HT-29 (cell line): ENCODE results near the gene GTPBP4. TPM values are rescaled to one million over a fixed set of nuclear protein-coding genes. Genes with fewer than 3 reads are reported as not detected.
"Not testable (repeated sequence)": the region's sequence is repeated elsewhere in the genome, so short reads cannot be mapped to it uniquely, and the experiment has no call there.

Source experiments
- DNase-seq: peaks from one replicate; pipeline ENCODE4 v3.0.0-alpha.2; 2015; ENCODE audit warnings: low spot score
- total RNA-seq: library from RNA; depleted of rRNA; stranded (reverse); fragments of >200 nt; shearing (Covaris generic); gene quantifications from 2 replicates; pipeline ENCODE4 v1.2.3, GENCODE V29; 2014

GTPBP4 gene
- total RNA-seq, 1 experiment from 2014 or later, result 52.3 TPM

DNA sequence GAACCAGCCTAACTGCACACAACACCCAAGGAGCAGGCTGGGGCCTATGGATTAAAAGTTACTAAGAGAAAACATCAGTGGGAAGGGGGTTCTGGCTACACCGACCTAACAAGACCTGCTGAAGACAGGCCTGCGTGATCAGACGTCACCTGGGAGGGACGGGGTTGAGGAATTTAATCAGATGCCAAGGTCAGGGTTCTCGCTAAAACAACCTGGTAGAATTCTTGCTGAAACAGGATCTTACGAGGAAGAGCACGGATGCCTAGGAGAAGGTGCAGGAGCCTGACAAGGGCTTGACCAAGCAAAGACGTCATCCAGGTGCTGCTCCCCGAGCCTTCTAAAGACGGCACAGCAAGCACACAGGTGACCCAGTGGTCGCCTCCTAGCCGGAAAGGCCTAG is 35.9 kb downstream of the GTPBP4 start:
- no peak for DNase-seq

DNA sequence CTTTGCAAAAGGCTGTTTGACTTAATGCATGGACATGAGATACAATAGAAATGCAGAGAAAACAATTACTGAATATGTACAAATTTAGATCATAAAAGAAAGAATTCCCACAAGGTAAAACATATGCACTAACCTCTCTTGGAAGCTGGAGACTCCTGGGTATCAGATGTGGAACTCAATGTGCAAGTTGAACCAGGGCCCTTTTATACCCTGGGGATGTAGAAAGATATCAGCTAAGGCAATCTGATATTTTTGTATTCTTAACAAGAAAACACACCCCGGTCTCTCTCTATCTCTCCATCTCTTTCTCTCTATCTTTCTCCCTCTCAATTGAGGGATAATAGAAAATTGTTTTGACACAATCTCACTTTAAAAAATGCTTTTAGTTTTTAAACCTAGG is 37.4 kb downstream of the GTPBP4 start, which contains the start of gene IDI2:
TSS of gene IDI2 (minus strand) at position 177 of the 400 bp plus-strand sequence. CDS start 1,136 bp downstream, outside the sequence.
- DNase-seq, result no peak

DNA sequence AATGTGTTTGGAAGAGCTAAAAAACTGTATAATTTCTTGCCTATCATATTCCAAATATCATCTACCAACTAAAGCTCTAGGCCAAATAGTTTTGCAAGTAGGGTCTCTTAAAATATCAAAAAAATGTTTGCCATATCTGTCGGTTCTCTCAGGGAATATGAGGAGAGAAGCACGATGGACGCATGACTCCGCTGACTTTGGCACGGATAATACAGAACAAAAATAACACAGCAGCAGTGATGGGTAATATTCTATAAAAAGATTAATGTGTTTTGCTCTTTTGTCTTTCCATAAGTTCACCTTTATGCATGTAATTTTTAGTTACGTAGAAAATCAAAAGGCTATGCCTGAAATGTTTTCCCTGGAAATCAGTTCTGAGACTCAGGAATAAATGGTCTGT is 38.3 kb downstream of the GTPBP4 start:
- DNase-seq, result no peak

DNA sequence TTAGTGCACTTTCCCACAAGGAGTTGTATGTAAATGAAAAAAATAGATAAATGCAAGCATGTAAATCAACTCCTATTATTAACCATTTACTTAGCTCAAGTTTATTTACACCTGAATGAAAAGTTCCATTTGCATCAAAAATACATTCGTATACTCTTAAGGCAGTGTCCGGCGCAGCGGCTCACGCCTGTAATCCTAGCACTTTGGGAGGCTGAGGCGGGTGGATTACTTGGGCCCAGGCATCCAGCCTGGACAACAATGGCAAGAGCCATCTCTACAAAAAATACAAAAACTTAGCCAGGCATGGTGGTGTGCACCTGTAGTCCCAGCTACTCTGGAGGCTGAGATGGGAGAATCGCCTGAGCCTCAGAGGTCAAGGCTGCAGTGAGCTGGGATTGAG is 41.6 kb downstream of the GTPBP4 start:
- DNase-seq, result no peak

DNA sequence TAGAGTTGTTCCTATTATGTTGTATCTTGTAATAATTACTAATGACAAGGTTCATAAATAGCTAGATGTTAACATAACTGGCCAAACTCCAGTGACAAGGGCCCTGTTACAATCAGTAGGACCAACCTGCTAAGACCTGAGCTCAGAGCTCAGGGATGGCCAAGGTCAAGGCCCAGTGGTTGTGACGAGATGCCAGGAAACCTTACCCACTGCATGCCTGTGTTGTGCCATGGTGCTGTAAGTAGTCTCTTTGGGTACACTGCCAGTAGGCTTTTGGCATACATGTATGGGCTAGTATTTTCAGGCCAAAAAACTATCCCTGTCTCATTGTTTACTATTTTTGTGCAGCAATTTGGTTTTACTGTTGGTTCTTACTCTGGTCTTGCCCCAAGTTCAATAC is 45.4 kb downstream of the GTPBP4 start:
- no peak for DNase-seq

DNA sequence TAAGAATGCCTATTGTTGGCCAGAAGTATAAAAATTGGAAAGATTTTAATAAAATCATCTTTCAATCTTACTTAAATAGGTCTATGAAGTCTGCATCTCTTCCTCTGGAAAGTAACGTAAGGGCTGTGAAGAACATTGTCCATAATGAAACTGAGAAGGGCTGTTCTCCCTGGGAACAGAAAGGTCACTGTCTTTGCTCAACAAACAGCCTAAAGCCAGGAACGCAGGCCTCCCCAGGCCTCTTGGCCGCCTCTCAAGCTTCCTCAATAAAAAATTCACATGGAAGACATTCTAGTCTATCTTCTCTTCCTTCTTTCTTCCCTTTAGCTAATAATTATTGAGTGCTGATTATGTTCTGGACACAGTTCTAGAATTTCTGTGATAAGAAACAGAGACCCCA is 46.5 kb downstream of the GTPBP4 start:
- no peak for DNase-seq

DNA sequence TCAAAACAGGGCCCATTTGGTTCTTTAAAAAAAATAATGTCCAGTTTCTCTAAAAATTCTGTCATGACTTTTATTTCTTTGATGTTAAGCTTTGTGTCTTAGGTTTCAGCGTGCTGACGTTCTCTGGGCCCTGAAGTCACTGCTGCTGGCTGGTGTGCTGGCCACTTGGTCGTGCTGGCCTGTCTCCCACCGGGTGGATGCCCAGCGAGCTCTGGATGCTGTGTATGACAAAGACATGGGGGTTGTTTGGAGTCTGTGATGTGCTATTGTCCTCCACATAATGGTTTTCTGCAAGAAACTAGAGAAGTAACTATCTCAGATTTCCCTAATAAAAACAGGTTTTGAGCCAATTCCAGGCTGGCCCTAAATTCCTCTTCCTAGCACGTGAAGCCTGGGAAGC is 47.0 kb downstream of the GTPBP4 start:
- no peak for DNase-seq

DNA sequence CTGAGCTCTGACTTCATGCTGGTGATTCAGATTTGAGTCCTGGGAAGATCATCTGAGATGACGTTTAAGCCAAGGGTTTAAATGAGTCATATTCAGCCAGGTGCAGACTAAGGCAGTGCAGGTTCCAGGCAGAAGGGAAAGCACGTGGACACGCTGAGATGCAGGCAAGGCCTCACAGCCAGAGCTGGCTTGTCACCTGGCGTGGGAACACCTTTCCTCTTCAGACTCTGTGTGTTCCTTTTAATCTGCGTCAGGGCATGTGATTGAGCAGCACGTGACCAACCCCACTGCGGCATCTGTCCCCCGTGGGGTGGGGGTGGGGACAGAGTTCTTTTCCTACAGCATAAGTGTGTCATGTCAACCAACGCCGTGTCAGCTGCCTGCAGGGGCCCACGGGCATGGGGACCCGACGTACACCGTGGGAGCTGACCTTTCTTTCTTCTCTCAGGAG is 48.1 kb downstream of the GTPBP4 start:
- DNase-seq, result peak; percentile 19

DNA sequence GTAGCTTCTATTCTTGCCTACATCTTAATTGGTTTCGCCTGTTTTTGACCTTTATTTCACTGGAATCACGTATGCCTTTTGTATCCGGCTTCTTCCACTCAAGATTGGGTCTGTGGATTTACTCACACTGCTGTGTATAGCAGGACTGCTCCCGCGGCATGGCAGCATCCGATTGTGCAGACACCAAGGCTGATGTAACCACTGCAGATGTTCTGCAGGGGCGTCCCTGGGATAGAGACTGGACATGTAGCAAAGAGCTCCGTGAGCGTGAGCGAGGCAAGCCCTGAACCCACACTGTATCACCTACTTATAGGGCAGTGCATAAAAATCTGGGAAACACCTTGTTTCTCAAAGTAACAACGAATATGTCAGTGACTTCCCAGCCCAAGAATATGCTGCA is 48.9 kb downstream of the GTPBP4 start:
- no peak for DNase-seq

DNA sequence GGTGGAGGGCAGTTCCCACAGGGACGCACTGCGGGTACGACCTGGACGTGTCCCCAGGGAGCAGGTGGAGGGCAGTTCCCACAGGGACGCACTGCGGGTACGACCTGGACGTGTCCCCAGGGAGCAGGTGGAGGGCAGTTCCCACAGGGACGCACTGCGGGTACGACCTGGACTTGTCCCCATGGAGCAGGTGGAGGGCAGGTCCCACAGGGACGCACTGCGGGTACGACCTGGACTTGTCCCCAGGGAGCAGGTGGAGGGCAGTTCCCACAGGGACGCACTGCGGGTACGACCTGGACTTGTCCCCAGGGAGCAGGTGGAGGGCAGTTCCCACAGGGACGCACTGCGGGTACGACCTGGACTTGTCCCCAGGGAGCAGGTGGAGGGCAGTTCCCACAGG is 50.5 kb downstream of the GTPBP4 start:
- not testable (repeated sequence) for DNase-seq

DNA sequence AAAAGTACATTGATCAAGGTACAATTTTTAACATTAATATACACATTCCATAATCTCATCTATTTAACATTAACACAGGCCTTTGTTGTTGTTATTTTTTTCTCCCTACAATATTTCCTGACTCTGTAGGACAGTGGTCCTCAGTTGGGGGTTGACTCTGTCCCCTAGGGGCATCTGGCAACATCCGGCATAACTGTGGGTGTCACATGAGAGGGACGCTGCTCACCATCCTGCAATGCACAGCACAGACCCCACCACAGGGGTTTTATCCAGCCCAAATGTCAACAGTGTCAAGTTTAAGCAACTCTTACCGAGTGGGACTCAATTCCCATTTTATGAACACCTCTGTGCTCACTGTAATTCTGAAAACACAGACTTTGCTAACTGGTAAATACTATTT is 51.9 kb downstream of the GTPBP4 start:
- no peak for DNase-seq

DNA sequence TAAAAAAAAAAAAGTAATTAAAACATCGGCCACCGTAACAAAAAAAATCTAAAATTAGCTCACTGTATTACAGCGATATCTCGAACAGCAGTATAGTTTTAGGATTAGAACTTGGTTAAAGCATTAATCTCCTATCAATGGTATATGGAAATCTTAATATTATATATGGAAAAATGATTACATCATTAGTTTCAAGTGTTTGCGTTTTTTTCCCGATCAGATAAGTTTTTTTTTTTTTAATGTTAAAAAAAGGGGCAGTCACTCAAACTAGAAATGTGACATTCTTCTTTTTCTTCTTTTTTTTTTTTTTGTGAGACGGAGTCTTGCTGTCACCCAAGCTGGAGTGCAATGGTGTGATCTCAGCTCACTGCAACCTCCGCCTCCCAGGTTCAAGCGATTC is 53.3 kb downstream of the GTPBP4 start:
- no peak for DNase-seq

DNA sequence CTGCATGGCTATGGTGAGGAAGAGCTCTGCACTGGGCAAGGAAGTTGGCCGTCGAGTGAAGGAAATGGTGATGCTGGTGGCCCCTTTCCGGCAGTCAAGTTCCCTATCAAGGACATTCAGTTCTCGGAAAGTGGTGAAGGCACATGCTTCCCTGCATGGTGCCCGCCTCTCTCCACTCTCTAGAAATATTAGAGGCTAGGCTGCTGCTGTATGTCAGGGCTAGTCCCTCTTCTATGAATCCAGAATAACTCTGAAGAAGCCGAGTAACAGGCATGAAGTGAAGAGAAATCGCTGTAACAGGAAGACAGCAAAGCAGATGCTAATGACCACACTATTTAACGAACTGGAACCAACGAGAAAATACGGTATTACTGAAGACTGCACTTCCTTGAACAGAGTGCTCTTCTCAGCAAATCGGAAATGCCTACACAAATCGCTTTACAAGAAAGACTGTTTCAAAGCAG is 55.3 kb downstream of the GTPBP4 start:
- DNase-seq, result no peak

DNA sequence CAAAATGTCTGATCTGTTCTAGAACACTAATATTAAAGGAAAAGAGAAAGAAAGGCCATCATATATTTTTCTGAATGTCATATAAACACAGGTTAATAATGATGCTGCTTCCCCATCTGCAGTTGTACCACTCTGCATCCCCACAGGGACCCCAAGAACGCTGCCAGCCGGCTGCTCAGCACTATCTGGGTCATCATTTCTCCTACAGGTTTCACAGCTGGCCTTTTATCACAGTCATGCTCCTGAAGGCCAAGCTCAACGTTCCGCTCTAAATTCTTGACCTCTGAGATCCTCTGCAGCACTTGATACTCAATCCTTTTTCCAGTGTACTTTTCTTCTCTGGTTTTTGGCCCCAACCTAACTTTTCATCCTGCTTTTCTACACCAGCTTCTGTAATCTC is 55.9 kb downstream of the GTPBP4 start:
- no peak for DNase-seq

DNA sequence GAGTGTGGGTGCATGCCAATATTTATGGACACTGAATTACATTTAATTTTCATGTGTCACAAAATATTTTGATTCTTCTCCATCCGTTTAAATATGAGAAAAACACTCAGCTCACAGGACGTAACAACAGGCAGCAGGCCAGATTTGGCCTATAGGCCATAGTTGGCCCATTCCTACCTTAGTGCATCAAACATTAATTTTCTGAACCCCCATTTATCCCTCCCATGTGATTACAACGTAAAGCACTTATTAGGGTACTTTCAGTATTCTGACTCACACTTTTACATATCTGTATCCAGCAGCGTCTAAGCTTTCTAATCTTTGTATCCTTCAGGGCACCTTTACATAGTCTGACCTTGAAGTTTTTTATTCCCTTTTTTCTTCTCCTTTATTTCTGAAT is 56.7 kb downstream of the GTPBP4 start:
- no peak for DNase-seq

DNA sequence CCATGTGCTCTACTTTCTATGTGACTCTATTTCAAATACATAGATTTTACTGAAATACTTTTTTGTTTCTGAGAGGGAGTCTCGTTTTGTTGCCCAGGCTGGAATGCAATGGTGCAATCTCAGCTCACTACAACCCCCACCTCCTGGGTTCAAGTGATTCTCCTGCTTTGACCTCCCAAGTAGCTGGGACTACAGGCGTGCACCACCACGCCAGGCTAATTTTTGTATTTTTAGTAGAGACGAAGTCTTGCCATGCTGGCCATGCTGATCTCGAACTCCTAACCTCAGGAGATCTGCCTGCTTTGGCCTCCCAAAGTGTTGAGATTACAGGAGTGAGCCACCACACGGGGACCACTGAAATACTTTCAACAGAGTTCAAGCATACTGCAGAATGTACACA is 57.2 kb downstream of the GTPBP4 start:
- DNase-seq, result no peak

DNA sequence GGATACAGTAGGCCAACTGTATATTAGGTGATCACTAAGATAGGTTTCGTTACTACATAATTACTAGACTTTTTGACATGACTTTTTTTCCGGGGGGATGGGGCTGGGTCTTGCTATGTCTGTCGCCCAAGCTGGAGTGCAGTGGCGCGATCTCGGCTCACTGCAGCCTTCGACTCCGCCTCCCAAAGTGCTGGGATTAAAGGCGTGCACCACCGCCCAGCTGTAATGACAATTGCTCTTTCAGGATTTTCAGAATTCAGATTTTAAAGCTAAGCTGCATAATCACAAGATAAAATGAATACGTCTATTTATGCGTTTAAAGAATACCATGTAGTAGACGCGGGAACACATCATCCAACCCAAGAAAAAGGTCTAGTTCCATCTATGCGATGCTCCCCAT is 59.7 kb downstream of the GTPBP4 start:
- DNase-seq, result no peak

DNA sequence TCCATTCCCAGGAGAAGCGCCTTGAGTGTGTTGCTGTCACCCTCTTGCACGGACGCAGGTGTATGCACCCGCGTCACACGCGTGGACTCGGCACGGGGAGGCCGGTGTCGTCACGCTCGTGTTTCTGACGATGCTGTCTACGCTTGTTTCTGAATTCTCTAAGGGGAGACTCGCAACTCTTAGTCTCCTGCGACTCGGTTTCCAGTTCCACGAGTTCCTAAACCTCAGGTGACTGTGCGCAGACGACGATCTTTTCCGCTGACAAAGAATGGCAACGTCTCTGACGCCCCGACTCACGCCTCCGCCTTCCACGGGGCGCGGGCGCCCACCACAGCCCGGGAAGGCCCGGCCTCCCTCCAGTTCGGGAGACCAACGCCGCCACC is 60.1 kb downstream of the GTPBP4 start:
- DNase-seq, result peak; percentile 36

DNA sequence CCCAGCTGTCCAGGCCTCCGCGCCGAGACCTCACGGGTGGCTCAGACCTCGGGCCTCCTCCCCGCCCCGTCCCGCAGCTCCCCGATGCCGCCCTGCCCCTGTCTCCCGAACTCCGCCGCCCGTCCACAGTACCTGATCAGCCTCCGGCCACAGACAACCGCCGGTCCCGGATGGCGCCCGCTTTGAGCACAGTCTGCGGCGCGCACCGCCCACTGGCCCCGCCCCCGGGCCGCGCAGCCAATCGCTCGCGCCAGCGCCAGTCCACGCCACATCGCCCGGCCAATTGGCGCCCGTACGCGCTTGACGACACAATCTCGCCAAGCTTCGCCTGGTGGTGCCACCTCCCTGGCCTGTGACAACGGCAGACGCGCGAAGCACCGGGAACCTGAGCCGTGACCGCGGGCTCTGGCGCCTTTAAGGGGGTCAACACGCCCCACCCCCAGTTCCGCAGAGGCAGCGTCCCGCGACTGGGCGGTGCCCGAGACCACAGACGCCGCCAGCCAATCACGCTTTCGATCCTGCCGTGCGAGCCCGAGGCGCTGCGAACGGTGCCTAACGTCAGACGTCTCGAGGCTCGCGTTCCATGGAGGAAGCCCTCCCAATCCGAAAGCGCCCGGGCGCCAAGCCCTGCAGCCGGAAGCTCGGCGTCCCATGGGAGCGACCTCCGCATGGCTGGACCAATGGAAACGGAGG is 60.6 kb downstream of the GTPBP4 start, which contains the start of gene IDI1:
TSS of gene IDI1 (minus strand) at position 388 of the 693 bp plus-strand sequence. CDS start at position 272, 116 bp downstream.
- DNase-seq, result peak; percentile 99

DNA sequence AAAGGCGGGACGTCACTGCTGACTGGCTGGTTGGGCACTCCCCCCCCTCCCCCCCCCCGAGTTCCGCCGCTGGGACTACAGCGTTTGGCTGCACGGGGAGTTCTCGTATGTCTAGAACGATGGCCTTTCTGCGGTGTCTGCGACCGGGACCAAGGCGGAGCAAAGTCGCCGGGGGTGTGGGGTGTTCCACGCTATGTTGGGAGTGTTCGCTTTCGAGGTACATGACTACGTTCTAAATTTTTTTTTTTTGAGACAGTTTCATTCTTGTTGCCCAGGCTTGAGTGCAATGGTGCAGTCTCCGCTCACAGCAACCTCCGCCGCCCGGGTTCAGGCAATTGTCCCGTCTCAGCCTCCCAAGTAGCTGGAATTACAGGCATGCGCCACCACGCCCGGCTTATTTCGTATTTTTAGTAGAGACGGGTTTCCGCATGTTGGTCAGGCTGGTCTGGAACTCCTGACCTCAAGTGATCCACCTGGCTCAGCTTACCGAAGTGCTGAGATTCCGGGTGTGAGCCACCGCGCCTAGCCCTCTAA is 61.3 kb downstream of the GTPBP4 start:
- no peak for DNase-seq

DNA sequence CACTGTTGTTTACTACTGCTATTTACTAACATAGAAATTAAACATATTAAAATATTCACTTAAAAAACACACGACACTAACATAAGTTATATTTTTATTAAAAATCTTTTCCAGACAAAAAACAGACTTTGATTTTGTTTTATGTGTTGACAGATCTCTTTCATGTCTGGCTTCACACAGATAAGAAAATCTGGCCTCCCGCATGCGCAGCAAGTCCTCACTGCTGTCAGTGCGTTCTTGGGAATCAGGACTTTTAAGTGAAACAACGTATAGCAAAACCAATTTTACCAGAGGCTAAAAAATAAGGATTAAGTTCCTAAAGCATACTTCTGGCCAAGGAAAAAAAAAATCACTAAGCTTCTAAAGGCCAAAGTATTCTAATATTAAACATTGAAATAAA is 61.9 kb downstream of the GTPBP4 start:
- DNase-seq, result peak; percentile 57

DNA sequence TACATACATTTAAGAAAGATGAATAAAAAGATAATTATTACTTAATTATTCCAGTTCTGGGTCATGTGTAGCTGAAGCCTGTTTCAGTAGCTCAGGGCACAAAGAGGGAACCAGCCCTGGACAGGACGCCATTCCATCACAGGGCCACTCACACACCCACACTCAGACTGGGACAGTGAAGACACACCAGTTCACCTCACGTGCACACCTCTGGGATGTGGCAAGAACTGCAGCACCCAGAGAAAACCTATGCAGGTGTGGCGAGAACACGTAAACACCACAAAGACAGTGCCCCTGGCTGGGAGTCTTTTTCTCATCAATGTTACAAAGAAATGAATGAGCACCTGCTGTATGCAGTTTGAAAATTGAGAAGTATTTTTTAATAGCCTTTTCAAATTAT is 62.3 kb downstream of the GTPBP4 start:
- DNase-seq, result peak; percentile 70

DNA sequence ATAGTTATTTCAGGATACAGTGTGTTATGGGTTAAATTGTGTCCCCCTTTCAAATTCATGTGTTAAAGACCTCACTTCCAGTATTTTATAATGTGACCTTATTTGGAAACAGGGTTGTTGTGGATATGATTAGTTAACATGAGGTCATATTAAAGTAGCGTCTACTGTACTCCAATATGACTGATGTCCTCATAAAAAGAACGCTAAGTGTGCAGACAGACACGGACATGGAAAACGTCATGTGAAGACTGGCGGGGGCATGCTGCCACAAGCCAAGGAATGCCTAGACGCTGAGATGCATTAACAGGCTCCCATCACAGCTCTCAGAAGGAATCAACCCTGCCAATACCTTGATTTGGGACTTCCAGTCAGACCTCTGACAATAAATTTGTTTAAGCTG is 66.5 kb downstream of the GTPBP4 start:
- DNase-seq, result no peak
